RWPE1 (cell line): Measurements from ENCODE around the gene PGAP3.

Source experiments
- CTCF ChIA-PET: fragments of 350-600 bp; sonication (Branson Sonifier 250); formaldehyde crosslinking; extraction: SDS; loops from one replicate; lab custom pipeline; 2021; lab: Yijun Ruan, JAX
- POLR2A ChIA-PET: fragments of 400-600 bp; formaldehyde crosslinking; extraction: SDS; loops from one replicate; lab custom pipeline; 2020; ENCODE audit warnings: antibody characterized with exemption; ENCODE audit not compliant: low non-redundant PET; lab: Yijun Ruan, JAX
- DNase-seq: peaks from one replicate; pipeline ENCODE4 v3.0.0; 2012; ENCODE audit warnings: low spot score
- H3K27ac ChIP-seq: fragments of 450-650 bp; 2 replicates; pipeline ENCODE4 v1.5.1; 2017
- TF ChIP-seq, protein P1 (sequence below): fragments of 450-650 bp; conservative IDR thresholded peaks from 2 replicates; pipeline ENCODE4 v1.5.1; 2017; ENCODE audit warnings: low read depth, mild to moderate bottlenecking

The PGAP3 gene

DNA sequence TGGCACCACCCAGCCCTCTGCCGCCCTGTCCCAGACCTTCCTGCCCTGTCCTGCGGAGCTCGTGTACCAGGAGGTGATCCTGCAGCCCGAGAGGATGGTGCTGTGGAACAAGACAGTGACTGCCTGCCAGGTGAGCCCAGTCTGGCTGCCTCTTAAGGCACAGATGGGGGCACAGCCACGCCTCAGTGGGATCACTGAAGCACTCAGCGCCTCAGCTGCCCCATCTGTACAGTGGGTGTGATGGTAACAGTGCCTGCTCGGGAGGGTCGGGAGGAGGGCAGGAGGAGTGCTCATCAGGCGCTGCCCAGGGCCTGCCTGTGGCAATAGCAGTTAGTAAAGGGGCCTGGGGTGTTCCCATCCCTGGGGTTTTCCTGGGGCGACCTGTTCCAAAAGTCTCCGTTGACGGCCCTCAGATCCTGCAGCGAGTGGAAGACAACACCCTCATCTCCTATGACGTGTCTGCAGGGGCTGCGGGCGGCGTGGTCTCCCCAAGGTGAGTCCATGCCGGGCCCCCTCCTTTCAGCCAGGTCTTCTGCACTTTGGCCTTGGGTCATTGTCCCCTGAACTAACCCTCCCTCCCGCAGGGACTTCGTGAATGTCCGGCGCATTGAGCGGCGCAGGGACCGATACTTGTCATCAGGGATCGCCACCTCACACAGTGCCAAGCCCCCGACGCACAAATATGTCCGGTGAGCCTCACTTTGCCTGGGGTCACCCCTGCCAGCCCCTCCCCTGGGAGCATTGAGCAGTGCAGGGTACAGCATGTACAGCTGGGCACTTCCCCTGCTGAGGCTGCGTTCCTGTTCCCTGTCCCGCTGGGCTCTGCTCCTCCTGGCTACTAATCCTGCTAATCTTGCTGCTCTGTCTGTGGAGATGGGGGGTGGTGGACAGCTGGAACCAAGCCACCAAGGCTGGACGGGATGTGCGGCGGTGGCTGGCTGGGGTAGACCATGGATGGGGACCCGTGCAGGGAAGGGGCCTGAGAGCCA, 27.2 kb downstream of the PGAP3 start:
- TF ChIP-seq, protein P1, sequence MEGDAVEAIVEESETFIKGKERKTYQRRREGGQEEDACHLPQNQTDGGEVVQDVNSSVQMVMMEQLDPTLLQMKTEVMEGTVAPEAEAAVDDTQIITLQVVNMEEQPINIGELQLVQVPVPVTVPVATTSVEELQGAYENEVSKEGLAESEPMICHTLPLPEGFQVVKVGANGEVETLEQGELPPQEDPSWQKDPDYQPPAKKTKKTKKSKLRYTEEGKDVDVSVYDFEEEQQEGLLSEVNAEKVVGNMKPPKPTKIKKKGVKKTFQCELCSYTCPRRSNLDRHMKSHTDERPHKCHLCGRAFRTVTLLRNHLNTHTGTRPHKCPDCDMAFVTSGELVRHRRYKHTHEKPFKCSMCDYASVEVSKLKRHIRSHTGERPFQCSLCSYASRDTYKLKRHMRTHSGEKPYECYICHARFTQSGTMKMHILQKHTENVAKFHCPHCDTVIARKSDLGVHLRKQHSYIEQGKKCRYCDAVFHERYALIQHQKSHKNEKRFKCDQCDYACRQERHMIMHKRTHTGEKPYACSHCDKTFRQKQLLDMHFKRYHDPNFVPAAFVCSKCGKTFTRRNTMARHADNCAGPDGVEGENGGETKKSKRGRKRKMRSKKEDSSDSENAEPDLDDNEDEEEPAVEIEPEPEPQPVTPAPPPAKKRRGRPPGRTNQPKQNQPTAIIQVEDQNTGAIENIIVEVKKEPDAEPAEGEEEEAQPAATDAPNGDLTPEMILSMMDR: no peak
- CTCF ChIA-PET: interaction anchor here (0.6 to 1.4 kb wide), 4 partner anchors 7 to 89 kb away, joined by 3 to 5 read pairs (median 3); no protein-coding TSS in a partner anchor
- no peak for DNase-seq
- H3K27ac ChIP-seq: 0 out of 2 replicates have a peak overlapping the region, but pooled peaks have one; percentile 29
- POLR2A ChIA-PET: no interaction called here

DNA sequence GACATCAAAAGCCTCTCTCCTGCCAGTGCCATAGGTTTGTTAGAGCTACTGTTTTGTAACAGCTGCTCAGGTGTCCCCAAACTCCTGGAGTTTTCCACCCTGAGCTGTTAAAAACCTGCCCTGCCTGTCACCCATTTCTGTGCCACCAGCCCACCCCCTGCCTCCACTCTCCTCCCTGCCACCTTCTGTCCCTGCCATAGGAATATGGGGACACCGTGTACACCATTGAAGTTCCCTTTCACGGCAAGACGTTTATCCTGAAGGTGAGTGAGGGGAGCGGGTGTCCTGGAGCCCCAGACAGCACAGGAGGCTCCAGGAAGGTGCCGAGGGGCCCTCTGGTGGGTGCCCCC, 27.9 kb downstream of the PGAP3 start:
- no peak for DNase-seq
- POLR2A ChIA-PET: no interaction called here
- TF ChIP-seq, protein P1: no peak
- H3K27ac ChIP-seq: peak overlapping the region; percentile 14; the same call in 1 of the 2 replicates
- CTCF ChIA-PET: interaction anchor here (0.7 kb wide), 1 partner anchor 8 kb away, joined by 3 read pairs; no protein-coding TSS in a partner anchor

DNA sequence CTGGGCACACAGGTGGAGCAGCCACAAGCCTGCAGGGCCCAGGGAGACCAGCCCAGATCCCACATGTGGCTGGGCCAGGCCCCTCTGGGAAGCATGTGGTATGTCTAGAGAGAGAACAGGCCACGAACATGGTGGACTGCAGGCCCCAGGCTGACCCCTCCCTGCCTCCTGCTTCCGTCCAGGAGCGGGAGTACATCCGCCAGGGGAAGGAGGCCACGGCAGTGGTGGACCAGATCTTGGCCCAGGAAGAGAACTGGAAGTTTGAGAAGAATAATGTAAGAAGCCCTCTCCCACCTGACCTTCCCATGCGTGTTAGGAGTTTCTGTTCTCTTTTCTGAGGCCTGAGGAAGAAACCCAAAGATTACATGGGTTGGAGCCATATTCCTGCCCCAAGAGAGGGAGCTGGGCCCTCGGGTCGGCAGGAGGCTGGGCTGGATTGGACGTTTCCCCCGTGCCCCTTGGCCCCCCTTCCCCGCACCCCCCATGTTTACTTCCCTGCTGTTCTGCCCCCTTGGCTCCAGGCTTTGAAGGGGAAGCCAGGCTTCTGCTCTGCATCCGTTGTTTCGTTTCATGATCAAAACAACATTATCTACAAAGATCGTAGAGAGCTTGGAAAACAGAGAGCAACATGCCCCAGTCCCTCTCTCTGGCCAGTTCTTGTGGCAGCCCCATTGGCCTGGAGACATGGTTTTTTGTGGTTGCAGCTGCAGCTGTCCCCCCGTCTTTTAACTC, 28.4 kb downstream of the PGAP3 start:
- peak overlapping the region; percentile 14 for H3K27ac ChIP-seq
- CTCF ChIA-PET: interaction anchor here (0.7 kb wide), 1 partner anchor 8 kb away, joined by 3 read pairs; no protein-coding TSS in a partner anchor
- no peak for DNase-seq
- TF ChIP-seq, protein P1: no peak
- POLR2A ChIA-PET: no interaction called here

DNA sequence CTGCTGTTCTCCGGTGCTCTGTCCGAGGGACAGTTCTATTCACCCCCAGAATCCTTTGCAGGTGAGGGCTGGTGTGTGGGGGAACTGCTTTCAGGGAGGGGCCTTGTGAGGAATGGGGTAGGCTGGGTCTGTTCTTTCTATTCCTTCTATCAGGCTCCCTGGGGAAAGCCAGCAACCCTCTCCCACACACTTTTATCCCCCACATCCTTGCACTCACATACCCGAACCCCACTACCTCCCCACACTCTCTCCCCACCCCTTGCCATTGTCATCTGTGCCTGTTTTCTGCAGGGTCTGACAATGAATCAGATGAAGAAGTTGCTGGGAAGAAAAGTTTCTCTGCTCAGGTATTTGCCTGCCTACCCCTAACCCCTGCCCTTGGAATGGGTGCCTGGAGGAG, 29.1 kb downstream of the PGAP3 start:
- H3K27ac ChIP-seq: peak overlapping the region; percentile 14; the same call in 1 of the 2 replicates
- ChIA-PET POLR2A (no interaction called here), CTCF (interaction anchor here (1.1 kb wide), 1 partner anchor 24 kb away, joined by 4 read pairs; no protein-coding TSS in a partner anchor)
- no peak for DNase-seq
- TF ChIP-seq, protein P1: no peak

DNA sequence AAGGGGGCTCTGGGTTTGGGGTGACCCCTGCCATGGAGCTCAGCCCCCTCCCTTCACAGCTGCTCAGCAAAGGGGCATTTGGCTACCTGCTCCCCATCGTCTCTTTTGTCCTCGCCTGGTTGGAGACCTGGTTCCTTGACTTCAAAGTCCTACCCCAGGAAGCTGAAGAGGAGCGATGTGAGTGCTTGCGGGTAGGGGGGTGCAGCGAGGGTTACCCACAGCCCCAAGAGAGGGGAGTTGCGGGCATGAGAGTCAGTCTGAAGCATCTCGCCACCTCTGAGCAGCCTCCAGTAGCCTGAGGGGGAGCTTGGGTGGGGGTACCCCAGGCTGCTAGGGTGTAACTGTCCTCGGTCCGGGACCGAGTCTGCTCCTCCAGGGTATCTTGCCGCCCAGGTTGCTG, 29.5 kb downstream of the PGAP3 start:
- CTCF ChIA-PET: interaction anchor here (1.1 kb wide), 1 partner anchor 24 kb away, joined by 4 read pairs; no protein-coding TSS in a partner anchor
- DNase-seq: no peak
- TF ChIP-seq, protein P1: no peak
- peak overlapping the region; percentile 15; the same call in 1 of the 2 replicates for H3K27ac ChIP-seq
- POLR2A ChIA-PET: no interaction called here

DNA sequence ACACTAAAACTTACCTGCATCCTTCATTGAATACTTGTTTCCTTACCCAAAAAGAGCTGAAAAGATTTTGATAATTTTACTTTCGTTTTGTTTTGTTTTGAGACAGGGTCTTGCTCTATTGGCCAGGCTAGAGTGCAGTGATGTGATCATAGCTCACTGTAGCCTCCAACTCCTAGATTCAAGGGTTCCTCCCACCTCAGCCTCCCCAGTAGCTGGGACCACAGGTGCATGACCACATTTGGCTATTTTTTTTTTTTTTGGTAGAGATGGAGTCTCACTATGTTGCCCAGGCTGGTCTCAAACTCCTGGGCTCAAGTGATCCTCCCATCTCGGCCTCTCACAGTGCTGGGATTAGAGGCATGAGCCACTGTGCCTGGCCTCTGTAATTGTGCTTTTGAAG, 32.8 kb downstream of the PGAP3 start:
- POLR2A ChIA-PET: interaction anchor here (0.6 kb wide), 1 partner anchor 115 kb away, joined by 3 read pairs; no protein-coding TSS in a partner anchor

More for the DNA sequence above, 32.8 kb downstream of the PGAP3 start:
- H3K27ac ChIP-seq: no peak overlapping the region
- DNase-seq: no peak
- CTCF ChIA-PET: interaction anchor here (0.8 to 3.8 kb wide), 4 partner anchors 9 to 500 kb away, joined by 4 to 25 read pairs (median 8); partner anchors contain the start of genes PNMT and TCAP
- TF ChIP-seq, protein P1: no peak
